ENCODE measurements around the gene NUDT4.

The NUDT4 gene

GRCh38 chr12:93415723-93416464 is 38.2 kb downstream of the NUDT4 start:
- no peak for TF ChIP-seq CTCF (conservative IDR thresholded peaks at IDR 0.05; ENCODE audit: low read depth)
- ChIA-PET POLR2A (ENCODE audit: low non-redundant PET) (no interaction called here), CTCF (interaction anchor here (0.6 kb wide), 1 partner anchor 429 kb away, joined by 5 read pairs; no protein-coding TSS in a partner anchor)
- H3K27ac ChIP-seq, result no peak overlapping the region
- DNase-seq (ENCODE audit: low spot score), result no peak

GRCh38 chr12:93417967-93418480 is 40.3 kb downstream of the NUDT4 start:
- no peak for DNase-seq (ENCODE audit: low spot score)
- ChIA-PET POLR2A (ENCODE audit: low non-redundant PET) (no interaction called here), CTCF (no interaction called here)
- H3K27ac ChIP-seq, result no peak overlapping the region
- TF ChIP-seq CTCF (conservative IDR thresholded peaks at IDR 0.05; ENCODE audit: low read depth), result no peak

GRCh38 chr12:93419388-93420034 is 41.8 kb downstream of the NUDT4 start:
- TF ChIP-seq CTCF (conservative IDR thresholded peaks at IDR 0.05; ENCODE audit: low read depth), result peak; percentile 70
- ChIA-PET CTCF (interaction anchor here (0.5 to 1.3 kb wide), 18 partner anchors 9 to 635 kb away, joined by 3 to 13 read pairs (median 4); no protein-coding TSS in a partner anchor), POLR2A (ENCODE audit: low non-redundant PET) (no interaction called here)
- no peak overlapping the region for H3K27ac ChIP-seq
- peak; percentile 42 for DNase-seq (ENCODE audit: low spot score)

- CTCF ChIA-PET, result no interaction called here
- H3K27ac ChIP-seq, result no peak overlapping the region
- DNase-seq (ENCODE audit: low spot score), result no peak
- no peak for TF ChIP-seq CTCF (conservative IDR thresholded peaks at IDR 0.05; ENCODE audit: low read depth)
- POLR2A ChIA-PET (ENCODE audit: low non-redundant PET), result no interaction called here
Observed at GRCh38 chr12:93422050-93422449, 44.3 kb downstream of the NUDT4 start.

GRCh38 chr12:93425736-93426411 is 48.1 kb downstream of the NUDT4 start:
- H3K27ac ChIP-seq, result no peak overlapping the region
- ChIA-PET POLR2A (ENCODE audit: low non-redundant PET) (no interaction called here), CTCF (interaction anchor here (0.6 kb wide), 1 partner anchor 797 kb away, joined by 3 read pairs; no protein-coding TSS in a partner anchor)
- DNase-seq (ENCODE audit: low spot score), result no peak
- TF ChIP-seq CTCF (conservative IDR thresholded peaks at IDR 0.05; ENCODE audit: low read depth), result no peak

- POLR2A ChIA-PET (ENCODE audit: low non-redundant PET), result no interaction called here
- CTCF ChIA-PET, result interaction anchor here (0.6 kb wide), 2 partner anchors 147 to 796 kb away, joined by 3 read pairs; no protein-coding TSS in a partner anchor
- no peak overlapping the region for H3K27ac ChIP-seq
- DNase-seq (ENCODE audit: low spot score), result no peak
- no peak for TF ChIP-seq CTCF (conservative IDR thresholded peaks at IDR 0.05; ENCODE audit: low read depth)
Observed at GRCh38 chr12:93426412-93426805, 48.7 kb downstream of the NUDT4 start.
